Measurements from ENCODE around the gene PTPRJ. TPM values are rescaled to one million over a fixed set of nuclear protein-coding genes. Genes with fewer than 3 reads are reported as not detected.

PTPRJ gene
- total RNA-seq, 1 experiment from 2014 or later = 11.0 TPM

GRCh38 chr11:48066881-48067800, 86.8 kb downstream of the PTPRJ start:
- Histone ChIP-seq H3K27me3 (replicated peaks; ENCODE audit: control insufficient read depth, insufficient read depth, low read length) (no peaks in the 10 kb centered on the region), H3K4me1 (peaks cover 20% of the 10 kb centered on the region), H3K36me3 (ENCODE audit: control insufficient read depth, insufficient read depth, low read length) (no peaks in the 10 kb centered on the region), H3K9me3 (no peaks in the 10 kb centered on the region; the same call in 1 of the 2 replicates), H3K4me3 (ENCODE audit: low read depth, low read length) (no peak overlapping the region)
- H3K27ac Mint-ChIP-seq (ENCODE audit: unreplicated experiment) = no peak overlapping the region
- CTCF ChIA-PET = no interaction called here
- no peaks in the 10 kb centered on the region for H3K36me3 Mint-ChIP-seq (ENCODE audit: insufficient read depth, unreplicated experiment)
- POLR2A ChIA-PET = no interaction called here
- TF ChIP-seq CTCF (IDR thresholded peaks at IDR 0.05; ENCODE audit: insufficient read depth in 1 of 2, low read depth in 1 of 2, low read length in 1 of 2, severe bottlenecking in 1 of 2, unreplicated experiment in 1 of 2) = no peak
- no peaks in the 10 kb centered on the region for H3K27me3 Mint-ChIP-seq (ENCODE audit: insufficient read depth, unreplicated experiment)
- H3K4me3 Mint-ChIP-seq (ENCODE audit: unreplicated experiment) = no peak overlapping the region
- intact Hi-C loops (cut with micrococcal nuclease; ENCODE audit: unreplicated experiment) = no loop called here
- BruUV-seq (replicated peaks) = no TSS peak
- DNase-seq = no peak
- H3K9me3 Mint-ChIP-seq (ENCODE audit: unreplicated experiment) = no peaks in the 10 kb centered on the region
- peaks cover 9% of the 10 kb centered on the region for H3K4me1 Mint-ChIP-seq (ENCODE audit: low read depth, unreplicated experiment)

- CTCF ChIA-PET = no interaction called here
- no peak overlapping the region for H3K27ac Mint-ChIP-seq (ENCODE audit: unreplicated experiment)
- H3K27me3 Mint-ChIP-seq (ENCODE audit: insufficient read depth, unreplicated experiment) = no peaks in the 10 kb centered on the region
- no peaks in the 10 kb centered on the region for H3K4me1 ChIP-seq
- H3K9me3 ChIP-seq = no peaks in the 10 kb centered on the region; the same call in 1 of the 2 replicates
- no peaks in the 10 kb centered on the region for H3K36me3 ChIP-seq (ENCODE audit: control insufficient read depth, insufficient read depth, low read length)
- peaks cover 6% of the 10 kb centered on the region for H3K4me1 Mint-ChIP-seq (ENCODE audit: low read depth, unreplicated experiment)
- no peak overlapping the region for H3K4me3 Mint-ChIP-seq (ENCODE audit: unreplicated experiment)
- intact Hi-C loops (cut with micrococcal nuclease; ENCODE audit: unreplicated experiment) = no loop called here
- DNase-seq = no peak
- H3K9me3 Mint-ChIP-seq (ENCODE audit: unreplicated experiment) = no peaks in the 10 kb centered on the region
- no TSS peak for BruUV-seq (replicated peaks)
- no peaks in the 10 kb centered on the region for H3K27me3 ChIP-seq (replicated peaks; ENCODE audit: control insufficient read depth, insufficient read depth, low read length)
- no peaks in the 10 kb centered on the region for H3K36me3 Mint-ChIP-seq (ENCODE audit: insufficient read depth, unreplicated experiment)
- POLR2A ChIA-PET = no interaction called here
- H3K4me3 ChIP-seq (ENCODE audit: low read depth, low read length) = no peak overlapping the region
- TF ChIP-seq CTCF (IDR thresholded peaks at IDR 0.05; ENCODE audit: insufficient read depth in 1 of 2, low read depth in 1 of 2, low read length in 1 of 2, severe bottlenecking in 1 of 2, unreplicated experiment in 1 of 2) = no peak
These were observed 92.9 kb downstream of the PTPRJ start for GRCh38 chr11:48073031-48073861.

GRCh38 chr11:48074425-48075181, 94.2 kb downstream of the PTPRJ start:
- H3K27me3 ChIP-seq (replicated peaks; ENCODE audit: control insufficient read depth, insufficient read depth, low read length) = no peaks in the 10 kb centered on the region
- Mint-ChIP-seq H3K27ac (ENCODE audit: unreplicated experiment) (no peak overlapping the region), H3K9me3 (ENCODE audit: unreplicated experiment) (no peaks in the 10 kb centered on the region), H3K36me3 (ENCODE audit: insufficient read depth, unreplicated experiment) (no peaks in the 10 kb centered on the region), H3K4me3 (ENCODE audit: unreplicated experiment) (no peak overlapping the region), H3K27me3 (ENCODE audit: insufficient read depth, unreplicated experiment) (no peaks in the 10 kb centered on the region), H3K4me1 (ENCODE audit: low read depth, unreplicated experiment) (peaks cover 6% of the 10 kb centered on the region)
- H3K4me1 ChIP-seq = no peaks in the 10 kb centered on the region
- CTCF ChIA-PET = no interaction called here
- POLR2A ChIA-PET = no interaction called here
- no TSS peak for BruUV-seq (replicated peaks)
- H3K36me3 ChIP-seq (ENCODE audit: control insufficient read depth, insufficient read depth, low read length) = no peaks in the 10 kb centered on the region
- no peak for DNase-seq
- H3K9me3 ChIP-seq = no peaks in the 10 kb centered on the region; the same call in 1 of the 2 replicates
- H3K4me3 ChIP-seq (ENCODE audit: low read depth, low read length) = no peak overlapping the region
- TF ChIP-seq CTCF (IDR thresholded peaks at IDR 0.05; ENCODE audit: insufficient read depth in 1 of 2, low read depth in 1 of 2, low read length in 1 of 2, severe bottlenecking in 1 of 2, unreplicated experiment in 1 of 2) = no peak
- intact Hi-C loops (cut with micrococcal nuclease; ENCODE audit: unreplicated experiment) = no loop called here

All from Caco-2 (cell line).